ENCODE results near the gene RSRP1.
"Not testable (repeated sequence)": the region's sequence is repeated elsewhere in the genome, so short reads cannot be mapped to it uniquely, and the experiment has no call there.

Gene RSRP1, protein sequence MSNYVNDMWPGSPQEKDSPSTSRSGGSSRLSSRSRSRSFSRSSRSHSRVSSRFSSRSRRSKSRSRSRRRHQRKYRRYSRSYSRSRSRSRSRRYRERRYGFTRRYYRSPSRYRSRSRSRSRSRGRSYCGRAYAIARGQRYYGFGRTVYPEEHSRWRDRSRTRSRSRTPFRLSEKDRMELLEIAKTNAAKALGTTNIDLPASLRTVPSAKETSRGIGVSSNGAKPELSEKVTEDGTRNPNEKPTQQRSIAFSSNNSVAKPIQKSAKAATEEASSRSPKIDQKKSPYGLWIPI

DNA sequence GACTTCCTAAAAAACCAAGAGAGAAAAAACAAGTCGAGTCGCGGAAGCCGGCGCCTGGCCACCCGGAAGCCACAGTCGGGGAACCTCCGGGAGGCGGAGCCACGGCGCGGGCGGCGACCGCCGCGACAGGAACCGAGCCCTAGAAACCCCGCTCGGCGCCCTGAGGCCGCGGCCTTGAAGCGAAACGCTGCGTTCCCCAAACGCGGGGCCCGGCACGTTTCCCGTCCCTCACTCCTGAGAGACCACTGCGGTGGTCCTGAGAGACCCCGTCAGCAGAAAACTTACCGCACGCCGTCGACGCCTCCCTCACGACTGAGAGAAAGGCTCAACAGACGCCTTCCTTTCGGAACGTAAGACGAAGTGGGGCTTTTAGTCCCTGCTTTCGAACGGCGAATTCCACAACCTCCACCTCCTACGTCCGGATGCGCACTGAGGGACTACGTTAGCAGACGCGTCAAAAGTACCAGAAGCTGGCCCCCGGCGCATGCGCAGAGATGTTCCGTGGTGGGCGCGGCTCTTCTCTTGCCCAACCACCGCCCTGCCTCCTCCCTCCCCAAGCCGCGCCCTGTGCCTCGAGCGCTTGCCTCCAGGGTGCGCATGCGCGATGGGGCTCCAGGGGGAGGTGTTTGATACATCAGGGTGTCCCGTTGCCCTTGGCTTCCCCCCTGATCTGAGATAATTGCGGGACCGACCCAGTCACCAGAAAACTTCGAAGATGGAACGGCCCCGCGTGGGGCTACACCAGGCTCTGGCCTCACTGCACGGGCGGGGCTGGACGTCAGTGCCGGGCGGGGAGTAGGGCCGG, at the start of gene RSRP1:
TSS of gene RSRP1 (minus strand) at position 431 of the 805 bp plus-strand sequence. CDS start 491 bp downstream, outside the sequence.
- peak; percentile 99 for DNase-seq (ENCODE audit: low read depth)
- peaks cover 23% of the 10 kb centered on the region for H3K4me1 ChIP-seq (ENCODE audit: control insufficient read depth, insufficient read depth, low read length)
- H3K9ac ChIP-seq (ENCODE audit: low read length), result peak within 1 kb of the TSS; percentile 99
- H3K27me3 ChIP-seq (replicated peaks; ENCODE audit: control insufficient read depth, insufficient read depth, low read length), result no peaks in the 10 kb centered on the region
- peak within 1 kb of the TSS; percentile 94 for H3K4me3 ChIP-seq (ENCODE audit: low read length)
- H3K9me3 ChIP-seq (ENCODE audit: control insufficient read depth, low read length), result no peaks in the 10 kb centered on the region
- H3K36me3 ChIP-seq (ENCODE audit: control insufficient read depth, insufficient read depth, low read length, severe bottlenecking), result peaks cover 40% of the 10 kb centered on the region

DNA sequence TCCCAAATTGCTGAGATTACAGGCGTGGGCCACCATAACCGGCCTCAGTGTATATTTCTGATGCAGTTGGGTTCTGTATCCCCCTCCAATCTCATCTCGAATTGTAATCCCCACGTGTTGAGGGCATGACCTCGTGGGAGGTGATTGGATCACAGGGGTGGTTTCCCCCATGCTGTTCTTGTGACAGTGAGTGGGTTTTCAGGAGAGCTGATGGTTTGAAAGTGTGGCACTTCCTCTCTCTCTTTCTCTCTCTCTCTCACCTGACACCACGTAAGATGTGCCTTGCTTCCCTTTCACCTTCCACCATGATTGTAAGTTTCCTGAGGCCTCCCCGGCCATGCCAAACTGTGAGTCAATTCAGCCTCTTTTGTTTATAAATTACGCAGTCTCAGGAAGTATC, 49.2 kb upstream of the RSRP1 start:
- not testable (repeated sequence) for H3K9ac ChIP-seq (ENCODE audit: low read length); H3K27me3 ChIP-seq (replicated peaks; ENCODE audit: control insufficient read depth, insufficient read depth, low read length); DNase-seq (ENCODE audit: low read depth); H3K4me1 ChIP-seq (ENCODE audit: control insufficient read depth, insufficient read depth, low read length); H3K36me3 ChIP-seq (ENCODE audit: control insufficient read depth, insufficient read depth, low read length, severe bottlenecking); H3K9me3 ChIP-seq (ENCODE audit: control insufficient read depth, low read length); H3K4me3 ChIP-seq (ENCODE audit: low read length)

DNA sequence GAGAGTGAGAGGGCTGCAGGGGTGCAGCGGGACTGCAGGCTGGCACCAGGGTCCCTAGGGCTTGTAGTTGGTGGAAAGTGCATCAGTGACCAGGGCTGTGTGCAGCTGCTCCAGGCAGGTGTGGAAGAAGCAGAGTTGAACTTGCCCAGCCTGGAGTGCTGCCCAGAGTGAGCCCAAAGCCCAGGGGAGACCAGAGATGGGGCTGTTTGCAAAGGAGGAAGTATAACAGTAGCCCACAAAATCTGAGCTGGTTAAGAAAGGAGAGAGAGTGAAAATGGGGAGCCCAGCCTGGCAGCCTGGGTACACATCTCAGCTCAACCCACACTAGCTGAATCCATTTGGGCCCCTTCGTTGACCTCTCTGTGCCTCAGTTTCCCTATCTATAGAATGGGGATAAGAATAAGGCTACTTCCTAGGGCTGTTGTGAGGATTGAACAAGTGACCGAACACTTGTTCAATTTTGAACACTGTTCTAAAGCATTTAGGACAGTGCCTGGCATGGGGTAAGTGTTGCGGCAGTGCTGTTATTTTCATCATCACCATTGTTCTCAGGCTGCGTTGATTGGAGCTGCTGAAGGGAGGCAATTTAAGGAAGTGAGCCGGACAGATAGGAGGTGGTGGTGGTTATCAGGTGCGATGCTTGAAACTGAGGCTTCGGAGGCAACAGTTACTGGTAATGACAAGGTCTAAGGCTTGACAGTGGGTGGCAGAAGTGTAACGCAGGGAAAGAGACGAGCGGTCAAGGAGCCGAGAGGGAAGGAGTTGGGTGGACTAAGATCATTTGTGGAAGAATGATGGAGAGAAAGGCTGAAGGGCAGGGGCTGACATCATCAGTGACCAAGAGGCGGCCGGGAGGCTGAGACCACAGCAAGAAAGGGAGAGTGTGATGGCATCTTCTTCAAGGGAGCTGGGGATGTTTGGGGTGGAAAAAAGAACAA, 47.9 kb upstream of the RSRP1 start:
- not testable (repeated sequence) for H3K4me1 ChIP-seq (ENCODE audit: control insufficient read depth, insufficient read depth, low read length); H3K9me3 ChIP-seq (ENCODE audit: control insufficient read depth, low read length); H3K27me3 ChIP-seq (replicated peaks; ENCODE audit: control insufficient read depth, insufficient read depth, low read length); H3K9ac ChIP-seq (ENCODE audit: low read length); H3K4me3 ChIP-seq (ENCODE audit: low read length); DNase-seq (ENCODE audit: low read depth); H3K36me3 ChIP-seq (ENCODE audit: control insufficient read depth, insufficient read depth, low read length, severe bottlenecking)

DNA sequence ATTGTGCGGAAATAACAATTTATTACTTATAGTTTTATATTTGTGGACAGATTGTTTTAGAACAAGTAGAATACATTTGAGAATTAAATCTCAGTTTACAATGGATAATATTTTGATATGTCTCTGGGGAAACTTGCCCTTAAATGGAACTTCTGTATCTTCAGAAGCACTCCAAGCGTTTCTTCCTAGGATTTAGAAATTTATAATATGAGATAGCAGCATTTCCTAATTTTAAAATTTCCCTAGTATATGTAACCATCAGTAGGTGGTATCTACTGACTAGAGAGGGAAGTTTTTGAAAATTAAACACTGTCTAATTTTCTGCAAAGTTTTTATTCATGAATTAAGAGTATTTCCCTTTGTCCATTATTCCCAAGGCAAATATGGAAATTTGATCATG, 46.2 kb upstream of the RSRP1 start:
- not testable (repeated sequence) for H3K27me3 ChIP-seq (replicated peaks; ENCODE audit: control insufficient read depth, insufficient read depth, low read length); H3K4me3 ChIP-seq (ENCODE audit: low read length); H3K9ac ChIP-seq (ENCODE audit: low read length); H3K9me3 ChIP-seq (ENCODE audit: control insufficient read depth, low read length); H3K36me3 ChIP-seq (ENCODE audit: control insufficient read depth, insufficient read depth, low read length, severe bottlenecking); H3K4me1 ChIP-seq (ENCODE audit: control insufficient read depth, insufficient read depth, low read length); DNase-seq (ENCODE audit: low read depth)

DNA sequence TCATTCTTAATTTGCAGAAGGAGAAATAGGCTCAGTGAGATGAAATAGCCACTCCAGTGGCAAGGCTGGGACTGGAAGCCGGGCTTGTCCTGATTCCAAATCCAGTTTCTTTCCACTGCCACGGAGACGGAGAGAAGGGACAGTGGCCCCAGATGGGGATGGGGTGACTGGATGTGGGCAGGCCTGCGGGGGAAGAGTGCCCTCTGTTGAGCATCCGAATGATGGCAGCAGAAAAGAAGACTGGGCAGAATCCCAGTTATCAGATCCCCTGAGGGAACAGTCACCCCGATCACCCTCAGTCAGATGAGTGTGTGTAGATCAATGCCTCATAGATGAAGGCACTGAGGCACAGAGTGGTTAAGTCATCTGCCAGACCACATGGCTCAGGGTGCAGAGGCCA, 42.8 kb upstream of the RSRP1 start:
- H3K36me3 ChIP-seq (ENCODE audit: control insufficient read depth, insufficient read depth, low read length, severe bottlenecking); DNase-seq (ENCODE audit: low read depth); H3K9ac ChIP-seq (ENCODE audit: low read length); H3K9me3 ChIP-seq (ENCODE audit: control insufficient read depth, low read length); H3K4me3 ChIP-seq (ENCODE audit: low read length); H3K27me3 ChIP-seq (replicated peaks; ENCODE audit: control insufficient read depth, insufficient read depth, low read length); H3K4me1 ChIP-seq (ENCODE audit: control insufficient read depth, insufficient read depth, low read length): not testable (repeated sequence)

DNA sequence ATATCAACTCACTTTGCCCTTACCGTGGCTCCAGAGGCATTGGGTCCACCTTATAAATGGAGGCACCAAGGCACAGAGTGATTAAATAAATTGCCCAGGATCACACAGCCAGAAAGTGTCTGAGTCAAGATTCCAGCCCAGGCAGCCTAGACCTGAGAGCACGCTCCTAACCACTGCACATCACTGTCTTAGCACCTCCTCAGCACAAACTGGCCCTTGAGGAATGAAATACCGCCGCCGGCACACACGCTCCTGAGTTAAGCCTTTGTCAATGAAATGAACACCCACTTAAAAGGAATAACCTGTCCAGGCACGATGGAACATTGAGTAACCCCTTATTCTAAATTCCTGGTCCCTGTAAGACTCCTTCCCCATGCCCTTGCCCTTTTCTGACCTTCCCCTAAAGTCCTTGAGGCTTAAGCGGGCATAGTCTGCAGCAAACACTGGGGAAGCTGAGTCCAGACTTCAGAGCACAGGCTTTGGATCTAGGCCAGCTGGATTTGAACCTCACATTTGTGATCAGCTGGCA, 41.4 kb upstream of the RSRP1 start:
- H3K9ac ChIP-seq (ENCODE audit: low read length); H3K27me3 ChIP-seq (replicated peaks; ENCODE audit: control insufficient read depth, insufficient read depth, low read length); DNase-seq (ENCODE audit: low read depth); H3K4me3 ChIP-seq (ENCODE audit: low read length); H3K36me3 ChIP-seq (ENCODE audit: control insufficient read depth, insufficient read depth, low read length, severe bottlenecking); H3K4me1 ChIP-seq (ENCODE audit: control insufficient read depth, insufficient read depth, low read length); H3K9me3 ChIP-seq (ENCODE audit: control insufficient read depth, low read length): not testable (repeated sequence)

DNA sequence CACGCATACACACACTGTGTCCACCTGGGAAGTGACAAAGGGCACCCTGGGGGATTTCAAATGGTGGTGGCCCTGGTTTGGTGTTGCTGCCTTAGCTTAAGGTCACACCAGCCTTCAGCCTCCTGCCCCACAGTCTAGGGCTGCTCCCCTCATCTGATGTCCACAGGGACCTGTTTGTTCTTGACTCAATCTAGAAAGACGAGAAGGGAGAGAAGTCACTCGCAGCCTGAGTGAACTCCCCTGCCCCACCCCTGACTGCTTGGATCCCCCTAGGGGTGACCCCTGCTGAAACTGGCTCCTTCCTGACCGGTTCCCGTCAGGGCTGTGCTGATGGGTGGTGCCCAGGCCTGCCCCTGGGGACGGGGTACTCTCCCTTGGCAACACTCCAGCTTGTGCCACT, 39.9 kb upstream of the RSRP1 start:
- not testable (repeated sequence) for H3K27me3 ChIP-seq (replicated peaks; ENCODE audit: control insufficient read depth, insufficient read depth, low read length); H3K9me3 ChIP-seq (ENCODE audit: control insufficient read depth, low read length); H3K4me1 ChIP-seq (ENCODE audit: control insufficient read depth, insufficient read depth, low read length); H3K9ac ChIP-seq (ENCODE audit: low read length); H3K36me3 ChIP-seq (ENCODE audit: control insufficient read depth, insufficient read depth, low read length, severe bottlenecking); DNase-seq (ENCODE audit: low read depth); H3K4me3 ChIP-seq (ENCODE audit: low read length)

DNA sequence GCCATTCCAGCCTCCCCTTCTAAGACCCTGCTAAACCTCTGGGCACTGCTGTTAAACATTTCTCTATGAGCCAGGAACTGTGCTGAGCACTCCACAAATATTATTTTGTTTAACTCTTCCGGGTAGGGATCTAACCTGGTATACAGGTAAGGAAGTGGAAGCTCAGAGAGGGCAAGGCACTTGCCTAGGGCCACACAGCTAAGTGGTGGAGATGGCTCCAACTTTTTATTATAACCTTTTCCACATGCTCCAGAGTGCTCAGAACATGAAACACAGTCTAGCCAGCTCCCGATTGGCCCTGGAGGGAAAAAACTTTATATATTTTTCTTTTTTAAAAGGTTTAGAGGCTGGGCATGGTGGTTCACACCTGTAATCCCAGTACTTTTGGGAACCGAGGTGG, 38.6 kb upstream of the RSRP1 start:
- H3K4me1 ChIP-seq (ENCODE audit: control insufficient read depth, insufficient read depth, low read length); H3K27me3 ChIP-seq (replicated peaks; ENCODE audit: control insufficient read depth, insufficient read depth, low read length); H3K4me3 ChIP-seq (ENCODE audit: low read length); H3K36me3 ChIP-seq (ENCODE audit: control insufficient read depth, insufficient read depth, low read length, severe bottlenecking); H3K9ac ChIP-seq (ENCODE audit: low read length); H3K9me3 ChIP-seq (ENCODE audit: control insufficient read depth, low read length); DNase-seq (ENCODE audit: low read depth): not testable (repeated sequence)

DNA sequence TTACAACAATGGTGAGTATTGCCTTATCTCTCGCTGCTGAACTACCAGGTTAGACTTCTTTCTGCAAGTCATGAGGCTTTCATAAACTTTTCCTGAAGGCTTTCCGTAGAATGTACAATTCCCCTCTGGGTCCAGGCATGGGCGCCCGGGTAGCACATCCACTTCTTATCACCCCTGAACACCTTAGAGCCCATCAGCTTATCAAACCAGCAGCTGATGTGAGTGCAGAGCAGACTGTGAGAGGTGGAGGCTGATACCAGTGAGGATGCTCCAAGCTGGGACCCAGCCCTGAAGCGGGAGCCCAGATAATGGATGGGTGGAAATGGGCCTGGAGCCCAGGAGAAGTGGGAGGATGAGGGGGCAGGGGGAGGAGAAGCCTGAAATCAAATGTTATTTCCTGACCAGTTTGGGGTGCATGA, 32.4 kb upstream of the RSRP1 start:
- not testable (repeated sequence) for DNase-seq (ENCODE audit: low read depth); H3K4me3 ChIP-seq (ENCODE audit: low read length); H3K9me3 ChIP-seq (ENCODE audit: control insufficient read depth, low read length); H3K9ac ChIP-seq (ENCODE audit: low read length); H3K27me3 ChIP-seq (replicated peaks; ENCODE audit: control insufficient read depth, insufficient read depth, low read length); H3K36me3 ChIP-seq (ENCODE audit: control insufficient read depth, insufficient read depth, low read length, severe bottlenecking); H3K4me1 ChIP-seq (ENCODE audit: control insufficient read depth, insufficient read depth, low read length)

DNA sequence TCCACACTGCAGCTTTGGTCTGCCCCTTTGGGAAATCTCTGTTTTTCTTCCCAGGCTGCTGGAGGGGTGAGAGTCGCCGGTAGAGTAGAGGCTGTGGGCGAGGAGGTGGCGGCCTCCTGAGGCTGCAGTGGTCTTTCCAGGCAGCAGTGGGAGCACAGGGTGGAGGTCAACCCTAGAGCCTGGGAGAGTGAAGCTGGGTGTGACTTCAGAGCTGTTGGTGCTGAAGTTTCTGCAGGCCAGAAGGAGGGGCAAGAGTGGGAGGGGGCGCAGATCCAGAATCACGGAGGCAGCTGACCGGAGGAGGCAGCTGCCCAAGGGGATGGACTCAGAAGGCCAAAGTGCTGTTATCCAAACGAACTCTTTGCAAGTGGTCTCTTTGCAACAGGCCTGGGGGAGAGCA, 31.5 kb upstream of the RSRP1 start:
- H3K4me1 ChIP-seq (ENCODE audit: control insufficient read depth, insufficient read depth, low read length); H3K27me3 ChIP-seq (replicated peaks; ENCODE audit: control insufficient read depth, insufficient read depth, low read length); H3K36me3 ChIP-seq (ENCODE audit: control insufficient read depth, insufficient read depth, low read length, severe bottlenecking); H3K4me3 ChIP-seq (ENCODE audit: low read length); DNase-seq (ENCODE audit: low read depth); H3K9me3 ChIP-seq (ENCODE audit: control insufficient read depth, low read length); H3K9ac ChIP-seq (ENCODE audit: low read length): not testable (repeated sequence)

DNA sequence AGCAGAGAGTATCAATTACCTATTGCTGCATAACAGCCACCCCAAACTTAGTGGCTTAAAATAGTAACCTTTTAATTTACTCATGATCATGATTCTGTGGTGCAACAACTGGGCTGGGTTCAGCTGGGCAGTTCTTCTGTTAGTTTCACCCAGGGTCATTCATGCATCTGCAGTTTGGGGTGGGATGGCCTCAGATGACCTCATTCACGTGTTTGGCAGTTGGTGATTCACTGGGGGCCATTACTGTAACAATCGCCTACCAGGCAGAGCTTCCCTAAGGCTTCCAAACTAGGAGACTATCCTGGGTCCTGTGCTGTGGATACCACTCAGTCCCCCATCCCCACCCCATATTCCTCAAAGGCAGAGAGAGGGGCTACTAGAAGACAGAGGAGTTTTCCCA, 31.1 kb upstream of the RSRP1 start:
- H3K4me1 ChIP-seq (ENCODE audit: control insufficient read depth, insufficient read depth, low read length); H3K9ac ChIP-seq (ENCODE audit: low read length); H3K36me3 ChIP-seq (ENCODE audit: control insufficient read depth, insufficient read depth, low read length, severe bottlenecking); H3K9me3 ChIP-seq (ENCODE audit: control insufficient read depth, low read length); DNase-seq (ENCODE audit: low read depth); H3K4me3 ChIP-seq (ENCODE audit: low read length); H3K27me3 ChIP-seq (replicated peaks; ENCODE audit: control insufficient read depth, insufficient read depth, low read length): not testable (repeated sequence)
